HG03280 (cell line): ENCODE results near the gene CRADD.
"Not testable (repeated sequence)": the region's sequence is repeated elsewhere in the genome, so short reads cannot be mapped to it uniquely, and the experiment has no call there.

Source experiments
- ATAC-seq: cut with Tn5 transposase; IDR thresholded peaks from one replicate; pipeline ENCODE4 v1.9.1; 2021; ENCODE audit warnings: mild to moderate bottlenecking, moderate library complexity; ENCODE audit not compliant: unreplicated experiment

The CRADD gene

DNA sequence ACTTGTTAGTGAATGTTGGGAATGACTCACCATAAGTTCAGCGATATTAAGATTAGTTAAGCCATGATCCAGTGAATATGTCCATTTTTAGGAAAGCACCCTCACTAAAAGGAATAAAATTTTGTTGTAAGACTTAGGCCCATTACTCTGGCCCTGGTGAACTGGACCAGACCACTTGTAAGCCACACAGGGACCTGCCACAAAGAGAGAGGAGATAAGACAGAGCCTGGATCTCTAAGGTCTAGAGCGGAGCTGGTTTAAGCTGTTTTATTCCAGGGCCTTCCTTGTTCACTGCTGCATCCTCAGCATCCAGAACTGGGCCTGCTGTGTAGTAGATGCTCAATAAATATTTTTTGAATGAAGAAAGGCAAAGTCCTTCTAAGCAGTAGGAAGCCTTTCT, 79.1 kb downstream of the CRADD start:
- no peak for ATAC-seq

GRCh38 chr12:93757792-93758694, 80.9 kb downstream of the CRADD start:
- ATAC-seq = no peak

DNA sequence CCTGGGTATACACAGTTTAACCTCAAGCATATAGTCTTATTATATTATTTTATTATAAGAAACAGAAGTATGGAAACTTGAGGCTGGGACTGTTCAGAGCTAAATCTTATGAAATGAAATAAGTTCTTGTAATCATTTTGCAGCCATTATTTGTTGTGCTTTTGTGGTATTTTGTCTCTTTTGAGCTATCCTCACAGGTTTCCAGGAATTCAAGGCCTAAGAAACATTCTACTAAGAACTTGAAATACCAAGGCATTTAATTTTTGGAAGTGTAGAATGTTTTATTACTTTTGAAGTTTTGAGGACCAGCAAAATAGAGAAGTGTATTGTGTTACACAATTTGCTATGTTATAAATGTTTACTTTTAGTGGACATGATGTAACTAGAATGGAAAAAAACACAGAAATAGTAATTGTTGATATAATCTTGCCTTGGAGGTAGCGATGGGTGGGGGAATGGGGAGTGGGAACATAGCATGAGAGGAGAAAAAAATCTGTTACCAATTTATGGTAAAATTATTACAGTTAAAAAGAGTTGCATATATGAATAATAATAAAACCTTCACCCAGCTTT, 81.7 kb downstream of the CRADD start:
- ATAC-seq = no peak

DNA sequence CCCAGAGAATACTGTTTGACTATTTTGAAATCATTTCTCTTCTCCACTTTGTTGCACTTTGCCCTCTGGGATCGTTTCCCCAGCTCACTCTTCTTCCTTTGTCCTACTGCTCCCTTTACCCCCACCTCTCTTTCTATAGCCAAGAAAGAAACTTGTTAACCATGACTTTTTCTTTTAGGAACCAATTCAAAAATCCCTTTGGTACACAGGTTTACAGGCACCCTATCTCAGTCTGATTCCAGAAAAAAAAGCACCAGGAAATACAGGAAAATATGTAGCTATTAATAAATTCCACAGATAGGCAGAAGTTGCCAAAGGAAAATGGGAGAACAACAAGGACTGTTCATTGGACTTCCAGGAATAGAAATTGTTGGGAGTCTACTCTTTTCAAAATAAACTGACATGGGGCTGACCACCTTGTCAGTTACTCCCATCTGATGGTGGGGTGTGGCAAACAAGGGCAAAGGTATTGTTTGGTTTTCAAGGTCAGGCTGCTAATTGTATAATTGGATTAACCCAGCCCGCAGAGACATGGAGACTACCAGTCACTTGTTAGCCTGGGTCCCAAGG, 82.4 kb downstream of the CRADD start:
- no peak for ATAC-seq

DNA sequence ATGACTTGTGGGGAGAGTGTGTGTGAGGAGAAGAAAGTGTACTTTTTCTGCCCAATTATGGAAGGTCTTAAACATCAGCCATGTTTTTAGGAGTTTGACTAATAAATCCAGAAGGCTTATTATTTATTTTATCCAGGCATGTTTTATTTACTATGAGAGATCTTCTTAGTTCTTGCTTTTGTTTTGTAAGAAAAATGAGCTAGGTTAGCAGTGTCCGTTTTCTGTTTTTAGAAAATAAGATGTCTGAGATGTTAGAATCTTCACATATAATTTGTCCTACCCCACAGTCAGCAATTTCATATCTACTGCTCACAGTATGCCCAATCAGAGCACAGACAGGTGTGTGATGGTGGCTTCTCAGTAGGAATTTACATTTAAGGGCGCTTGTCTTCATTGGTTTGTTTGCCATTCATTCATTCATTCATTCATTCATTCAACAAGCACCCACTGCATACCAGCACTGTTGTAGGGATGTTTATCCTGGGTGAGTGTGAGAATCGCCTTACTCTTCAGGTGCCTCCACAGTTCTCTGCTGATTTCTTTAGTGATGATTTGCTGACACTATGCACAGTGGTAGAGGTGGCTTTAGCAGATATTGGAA, 83.2 kb downstream of the CRADD start:
- no peak for ATAC-seq

- ATAC-seq = no peak
These were observed 85.0 kb downstream of the CRADD start for GRCh38 chr12:93762059-93762719.

DNA sequence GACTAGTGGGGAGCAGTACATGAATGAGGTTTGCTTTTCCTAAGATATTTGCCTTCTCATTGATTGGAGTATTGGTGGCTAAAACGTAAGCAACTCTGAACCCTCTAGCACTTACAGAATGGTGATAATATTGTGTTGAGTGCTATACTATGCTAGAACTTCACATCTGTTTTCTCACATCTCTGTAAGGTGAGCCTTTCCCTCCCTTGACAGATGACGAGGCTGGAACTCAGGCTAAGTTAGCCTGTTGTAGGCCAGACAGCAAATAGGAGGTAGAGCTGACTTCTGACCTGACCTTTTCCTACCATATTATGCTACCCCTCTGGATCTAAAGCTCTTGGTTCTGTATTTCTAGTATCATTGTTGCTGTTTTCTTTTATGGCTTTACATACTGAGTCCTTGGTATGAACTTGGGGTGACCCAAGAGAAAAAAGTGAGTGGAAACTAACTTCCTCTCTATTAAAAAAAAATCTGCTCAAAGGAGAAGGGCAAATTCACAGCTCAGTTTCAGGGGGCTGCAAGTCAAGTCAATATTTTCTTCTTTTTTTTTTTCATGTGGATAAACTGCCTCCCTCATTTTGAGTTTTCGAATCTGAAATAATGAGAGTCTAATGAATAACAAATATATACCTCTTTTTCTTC, 85.9 kb downstream of the CRADD start:
- no peak for ATAC-seq

DNA sequence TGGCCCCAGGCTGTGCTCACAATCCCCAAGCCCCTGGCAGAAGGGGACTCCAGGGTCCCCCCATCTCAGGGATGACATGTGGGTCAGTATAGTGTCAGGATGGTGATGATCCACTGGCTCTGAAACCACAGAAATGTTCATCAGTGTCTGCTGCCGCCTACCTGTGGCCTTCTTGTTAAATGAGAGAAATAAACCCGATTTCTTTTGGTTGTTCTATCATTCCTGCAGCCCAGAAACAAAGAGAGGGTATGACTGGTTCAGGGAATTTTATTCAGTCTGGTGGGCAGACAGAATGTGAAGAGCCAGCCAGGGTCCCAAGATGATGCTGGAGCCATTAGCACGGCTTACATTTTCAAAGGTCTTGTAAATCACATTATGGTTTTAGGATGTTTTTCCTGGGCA, 86.6 kb downstream of the CRADD start:
- no peak for ATAC-seq

- no peak for ATAC-seq
These were observed 89.2 kb downstream of the CRADD start for GRCh38 chr12:93766371-93766770.

- ATAC-seq = no peak
These were observed 89.8 kb downstream of the CRADD start for GRCh38 chr12:93766796-93767523.

DNA sequence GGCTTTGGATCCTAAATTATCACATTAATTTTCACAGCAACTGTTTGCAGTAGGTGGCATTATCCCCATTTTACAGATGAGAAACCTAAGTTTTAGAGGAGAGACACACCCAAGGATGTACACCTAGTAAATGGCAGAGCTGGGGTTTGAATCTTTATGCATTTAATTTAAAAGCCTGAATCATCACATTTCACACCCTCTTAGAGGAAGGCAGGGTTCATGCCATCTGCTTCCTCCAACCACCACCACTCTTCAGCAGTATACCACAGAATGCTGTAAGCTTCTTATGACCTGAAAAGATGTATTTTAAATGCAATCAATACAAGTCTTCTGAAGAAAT, 90.3 kb downstream of the CRADD start:
- no peak for ATAC-seq

DNA sequence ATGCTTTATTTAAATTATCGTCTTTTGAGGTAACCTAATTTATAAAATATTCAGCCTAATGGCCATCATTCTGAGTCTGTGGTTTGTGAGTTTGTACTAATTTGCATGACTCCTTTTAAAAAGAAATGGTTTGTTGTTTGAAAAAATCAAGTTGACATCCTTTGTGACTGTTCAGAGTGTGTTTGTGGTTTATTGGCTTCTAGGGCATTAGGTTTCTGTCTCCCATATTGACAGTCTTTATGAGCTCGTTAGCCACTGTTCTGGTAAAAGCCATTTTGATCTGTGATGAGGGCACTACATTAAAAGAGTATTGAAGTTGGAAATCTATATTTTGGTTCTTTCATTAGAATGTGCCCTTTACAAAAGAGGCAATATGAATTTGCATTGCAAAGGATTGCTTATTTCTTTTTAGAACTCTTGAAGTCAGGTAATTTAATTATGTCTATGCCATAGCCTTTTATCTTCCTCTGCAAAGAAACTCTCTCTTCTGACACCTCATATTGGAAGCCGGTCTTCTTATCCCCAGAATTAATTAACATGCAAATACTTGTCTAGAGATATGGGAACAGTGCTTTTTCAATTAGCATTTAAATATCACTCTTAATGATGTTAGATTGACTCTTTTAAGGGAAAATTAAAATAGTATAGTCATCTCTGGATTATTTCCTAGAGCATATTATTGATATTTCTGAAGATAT, 95.0 kb downstream of the CRADD start:
- no peak for ATAC-seq

DNA sequence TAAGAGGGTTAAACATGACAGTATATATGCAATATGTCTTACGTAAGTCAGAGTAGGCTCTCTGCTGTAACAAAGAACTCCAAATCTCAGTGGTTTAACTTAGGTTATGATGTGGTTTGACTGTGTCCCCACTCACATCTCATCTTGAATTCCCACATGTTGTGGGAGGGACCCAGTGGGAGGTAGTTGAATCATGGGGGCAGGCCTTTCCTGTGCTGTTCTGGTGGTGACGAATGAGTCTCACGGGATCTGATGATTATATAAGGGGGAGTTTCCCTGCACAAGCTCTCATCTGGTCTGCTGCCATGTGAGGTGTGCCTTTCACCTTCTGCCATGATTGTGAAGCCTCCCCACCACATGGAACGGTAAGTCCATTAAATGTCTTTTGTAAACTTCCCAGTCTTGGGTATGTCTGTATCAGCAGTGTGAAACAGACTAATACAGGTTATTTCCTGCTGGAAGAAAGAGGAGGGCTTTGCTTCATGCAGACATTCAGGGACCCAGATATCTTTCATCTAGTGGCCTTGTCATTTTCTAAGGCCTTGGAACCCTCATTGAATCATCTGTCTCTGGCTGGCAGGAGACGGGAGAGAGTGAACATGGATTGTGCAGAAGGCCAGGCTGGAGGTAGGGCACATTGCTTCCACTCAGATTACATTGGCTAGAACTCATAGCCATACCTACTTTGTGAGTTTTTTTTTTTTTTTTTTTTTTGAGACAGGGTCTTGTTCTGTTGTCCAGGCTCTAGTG, 96.1 kb downstream of the CRADD start:
- no peak for ATAC-seq

DNA sequence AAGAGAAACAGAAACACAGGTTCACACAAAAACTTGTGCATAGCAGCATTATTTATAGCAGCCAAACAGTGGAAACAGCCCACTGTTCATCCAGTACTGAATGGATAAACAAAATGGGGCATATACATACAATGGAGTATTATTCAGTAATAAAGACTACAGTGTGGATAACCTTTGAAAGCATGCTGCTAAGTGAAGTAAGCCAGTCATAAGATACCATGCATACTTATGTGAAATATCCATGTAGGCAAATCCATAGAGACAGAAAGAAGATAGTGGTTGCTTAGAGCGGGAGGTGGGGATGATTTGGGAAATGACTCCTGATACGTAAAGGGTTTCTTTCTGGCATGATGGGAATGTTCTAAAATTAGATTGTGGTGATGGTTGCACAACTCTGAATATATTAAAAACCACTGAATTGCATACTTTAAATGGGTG, 99.4 kb downstream of the CRADD start:
- no peak for ATAC-seq

DNA sequence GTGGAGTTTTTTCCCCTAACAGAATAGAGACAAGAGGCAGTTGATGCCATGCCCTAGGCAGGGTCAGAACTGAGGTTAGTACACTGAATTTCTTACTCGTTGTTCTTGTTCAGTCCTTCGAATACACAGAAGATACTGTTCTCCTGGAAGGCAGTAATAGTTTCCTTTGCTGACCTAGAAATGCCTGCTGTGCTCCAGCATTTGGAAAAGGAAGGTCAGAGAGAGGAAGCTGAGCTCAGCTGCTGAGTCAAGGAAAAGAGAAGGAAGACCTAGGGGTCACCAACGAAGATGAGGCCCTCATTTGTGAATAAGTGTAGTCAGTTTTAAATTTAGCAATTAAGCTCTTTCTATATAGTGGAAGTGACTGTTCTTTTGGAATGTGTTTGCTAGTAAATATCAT, 100.1 kb downstream of the CRADD start:
- ATAC-seq = no peak

GRCh38 chr12:93778306-93778705, 101.1 kb downstream of the CRADD start:
- ATAC-seq = no peak

- no peak for ATAC-seq
These were observed 101.6 kb downstream of the CRADD start for GRCh38 chr12:93778766-93779165.

- ATAC-seq = no peak
These were observed 103.0 kb downstream of the CRADD start for GRCh38 chr12:93780101-93780641.

DNA sequence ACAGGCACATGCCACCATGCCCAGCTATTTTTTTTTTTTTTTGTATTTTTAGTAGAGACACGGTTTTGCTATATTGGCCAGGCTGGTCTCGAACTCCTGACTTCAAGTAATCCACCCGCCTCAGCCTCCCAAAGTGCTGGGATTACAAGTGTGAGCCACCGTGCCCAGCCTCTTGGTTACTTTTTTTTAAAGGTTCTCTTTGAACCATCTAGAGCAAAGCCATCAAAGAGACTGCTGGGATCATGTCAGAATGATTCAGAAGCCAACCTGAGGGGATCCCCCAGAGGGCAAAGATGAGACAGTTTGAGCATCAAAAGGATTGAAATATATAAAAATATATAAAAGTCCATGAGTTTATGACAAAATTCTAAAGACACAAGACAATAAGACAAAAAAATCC, 103.7 kb downstream of the CRADD start:
- ATAC-seq = not testable (repeated sequence)
